ENCODE measurements around the gene FRZB. TPM values are rescaled to one million over a fixed set of nuclear protein-coding genes. Genes with fewer than 3 reads are reported as not detected.

The FRZB gene
- total and polyA plus RNA-seq, 2 of the 13 experiments (the other 11 are each of a cell fraction or from before 2014, with no cell fraction given), result 0.04 to 1.2 TPM

GRCh38 chr2:182897137-182897536 is 30.7 kb upstream of the FRZB start:
- FAIRE-seq, result no peak
- Histone ChIP-seq H4K20me1 (ENCODE audit: insufficient read depth, low read length) (no peaks in the 10 kb centered on the region), H2AFZ (ENCODE audit: low read length) (no peak overlapping the region), H3K4me2 (ENCODE audit: low read depth, low read length) (no peak overlapping the region), H3K27ac (ENCODE audit: extremely low read length, insufficient read depth, low read length) (no peak overlapping the region), H3K27me3 (ENCODE audit: control insufficient read depth in 1 of 2, insufficient read depth in 2 of 2, low read length in 2 of 2) (no peaks in the 10 kb centered on the region), H3K4me3 (replicated peaks in 1 of 3; ENCODE audit: insufficient read depth in 1 of 3, low read depth in 2 of 3, low read length in 3 of 3) (no peak overlapping the region), H3K9me3 (ENCODE audit: low read length) (no peaks in the 10 kb centered on the region), H3K36me3 (replicated peaks in 1 of 2; ENCODE audit: control insufficient read depth in 1 of 2, insufficient read depth in 2 of 2, low read length in 2 of 2) (no peaks in the 10 kb centered on the region), H3K4me1 (ENCODE audit: insufficient read depth, low read length) (peaks cover 12% of the 10 kb centered on the region), H3K79me2 (ENCODE audit: insufficient read depth, low read length) (no peaks in the 10 kb centered on the region), H3K9ac (ENCODE audit: insufficient read depth, low read depth, low read length) (no peak overlapping the region)
- BruUV-seq (replicated peaks), result no TSS peak
- in situ Hi-C loops (cut with HindIII; ENCODE audit: extremely low pct_ligation_motif_present, low pct_unique_long_range_greater_than_20kb), result no loop called here
- no peak for ATAC-seq
- no peak for DNase-seq (ENCODE audit: low spot score)
- intact Hi-C loops (cut with micrococcal nuclease; ENCODE audit: unreplicated experiment), result no loop called here
- CTCF ChIA-PET (ENCODE audit: low intra/inter-chr PET ratio, low total read pairs), result no interaction called here
- TF ChIP-seq ZNF790 (CRISPR knock-in tag; IDR thresholded peaks at IDR 0.05; ENCODE audit: borderline replicate concordance) (no peak), PBX2 (CRISPR knock-in tag; IDR thresholded peaks at IDR 0.05) (no peak), ZNF646 (CRISPR knock-in tag; IDR thresholded peaks at IDR 0.05) (no peak), HNRNPL (IDR thresholded peaks at IDR 0.05; ENCODE audit: low read depth, low read length) (no peak), ZNF768 (CRISPR knock-in tag; IDR thresholded peaks at IDR 0.05) (no peak), SIX1 (CRISPR knock-in tag; IDR thresholded peaks at IDR 0.05; ENCODE audit: borderline replicate concordance) (no peak), RFXAP (CRISPR knock-in tag; IDR thresholded peaks at IDR 0.05; ENCODE audit: borderline replicate concordance) (no peak), TAF15 (IDR thresholded peaks at IDR 0.05; ENCODE audit: low read depth, low read length, poor library complexity, severe bottlenecking) (no peak), ZNF3 (CRISPR knock-in tag; IDR thresholded peaks at IDR 0.05) (no peak), ZNF652 (CRISPR knock-in tag; IDR thresholded peaks at IDR 0.05; ENCODE audit: borderline replicate concordance, low read depth) (no peak), ZNF12 (CRISPR knock-in tag; IDR thresholded peaks at IDR 0.05) (no peak), HES4 (CRISPR knock-in tag; IDR thresholded peaks at IDR 0.05; ENCODE audit: borderline replicate concordance) (no peak), NAIF1 (CRISPR knock-in tag; IDR thresholded peaks at IDR 0.05; ENCODE audit: borderline replicate concordance) (no peak), KLF6 (CRISPR knock-in tag; IDR thresholded peaks at IDR 0.05) (no peak), FOXC1 (CRISPR knock-in tag; IDR thresholded peaks at IDR 0.05; ENCODE audit: borderline replicate concordance) (no peak), ZNF329 (CRISPR knock-in tag; IDR thresholded peaks at IDR 0.05; ENCODE audit: low read depth) (no peak), GABPB1 (CRISPR knock-in tag; IDR thresholded peaks at IDR 0.05) (no peak), HMGA1 (CRISPR knock-in tag; conservative IDR thresholded peaks at IDR 0.05) (no peak)
- 63% methylated on average over 1 of the region's 1 CpG for WGBS (ENCODE audit: low lambda C conversion rate)
- POLR2A ChIA-PET, result no interaction called here

All from HepG2 (cell line).